HG03060 (cell line): ENCODE measurements around the gene EXOC3L2.
"Not testable (repeated sequence)": the region's sequence is repeated elsewhere in the genome, so short reads cannot be mapped to it uniquely, and the experiment has no call there.

ENCODE experiments used
- ATAC-seq: cut with Tn5 transposase; IDR thresholded peaks from one replicate; pipeline ENCODE4 v1.9.1; 2021; ENCODE audit warnings: low read depth, moderate number of reproducible peaks; ENCODE audit not compliant: unreplicated experiment

The EXOC3L2 gene

GRCh38 chr19:45245334-45245787 lies at the start of gene EXOC3L2:
EXOC3L2 (minus strand) TSS chr19:45245407; CDS start chr19:45239045, 6,362 bp downstream.
- no peak for ATAC-seq

- no peak for ATAC-seq
These were observed 49.3 kb upstream of the EXOC3L2 start for GRCh38 chr19:45294291-45295029.

GRCh38 chr19:45293682-45294081 lies 48.5 kb upstream of the EXOC3L2 start:
- ATAC-seq = no peak

GRCh38 chr19:45291834-45292233 lies 46.6 kb upstream of the EXOC3L2 start:
- ATAC-seq = no peak

GRCh38 chr19:45290381-45290931 lies 45.2 kb upstream of the EXOC3L2 start:
- ATAC-seq = no peak

GRCh38 chr19:45283443-45284033 lies 38.3 kb upstream of the EXOC3L2 start:
- no peak for ATAC-seq

- ATAC-seq = no peak
These were observed 35.3 kb upstream of the EXOC3L2 start for GRCh38 chr19:45280471-45280961.

GRCh38 chr19:45279587-45280192 lies 34.5 kb upstream of the EXOC3L2 start:
- no peak for ATAC-seq

- ATAC-seq = no peak
These were observed 32.9 kb upstream of the EXOC3L2 start for GRCh38 chr19:45278087-45278486.

- ATAC-seq = no peak
These were observed 31.1 kb upstream of the EXOC3L2 start for GRCh38 chr19:45276284-45276687.

GRCh38 chr19:45275370-45275971 lies 30.3 kb upstream of the EXOC3L2 start:
- ATAC-seq = no peak

- no peak for ATAC-seq
These were observed 28.3 kb upstream of the EXOC3L2 start for GRCh38 chr19:45273521-45273855.

GRCh38 chr19:45271735-45272108 lies 26.5 kb upstream of the EXOC3L2 start:
- no peak for ATAC-seq

- no peak for ATAC-seq
These were observed 26.0 kb upstream of the EXOC3L2 start for GRCh38 chr19:45271098-45271734.

GRCh38 chr19:45269939-45270338 lies 24.7 kb upstream of the EXOC3L2 start:
- ATAC-seq = not testable (repeated sequence)

- no peak for ATAC-seq
These were observed 22.1 kb upstream of the EXOC3L2 start for GRCh38 chr19:45267296-45267695.

GRCh38 chr19:45265375-45265774 lies 20.2 kb upstream of the EXOC3L2 start:
- ATAC-seq = no peak

- no peak for ATAC-seq
These were observed 19.6 kb upstream of the EXOC3L2 start for GRCh38 chr19:45264781-45265317.

GRCh38 chr19:45263013-45263412 lies 17.8 kb upstream of the EXOC3L2 start:
- no peak for ATAC-seq

GRCh38 chr19:45262570-45262969 lies 17.4 kb upstream of the EXOC3L2 start:
- no peak for ATAC-seq
